HG03103 (cell line): Measurements from ENCODE around the gene LCMT2.

ENCODE experiments used
- ATAC-seq: cut with Tn5 transposase; IDR thresholded peaks from one replicate; pipeline ENCODE4 v1.9.1; 2021; ENCODE audit warnings: low read depth; ENCODE audit not compliant: unreplicated experiment

Gene LCMT2, protein sequence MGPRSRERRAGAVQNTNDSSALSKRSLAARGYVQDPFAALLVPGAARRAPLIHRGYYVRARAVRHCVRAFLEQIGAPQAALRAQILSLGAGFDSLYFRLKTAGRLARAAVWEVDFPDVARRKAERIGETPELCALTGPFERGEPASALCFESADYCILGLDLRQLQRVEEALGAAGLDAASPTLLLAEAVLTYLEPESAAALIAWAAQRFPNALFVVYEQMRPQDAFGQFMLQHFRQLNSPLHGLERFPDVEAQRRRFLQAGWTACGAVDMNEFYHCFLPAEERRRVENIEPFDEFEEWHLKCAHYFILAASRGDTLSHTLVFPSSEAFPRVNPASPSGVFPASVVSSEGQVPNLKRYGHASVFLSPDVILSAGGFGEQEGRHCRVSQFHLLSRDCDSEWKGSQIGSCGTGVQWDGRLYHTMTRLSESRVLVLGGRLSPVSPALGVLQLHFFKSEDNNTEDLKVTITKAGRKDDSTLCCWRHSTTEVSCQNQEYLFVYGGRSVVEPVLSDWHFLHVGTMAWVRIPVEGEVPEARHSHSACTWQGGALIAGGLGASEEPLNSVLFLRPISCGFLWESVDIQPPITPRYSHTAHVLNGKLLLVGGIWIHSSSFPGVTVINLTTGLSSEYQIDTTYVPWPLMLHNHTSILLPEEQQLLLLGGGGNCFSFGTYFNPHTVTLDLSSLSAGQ

GRCh38 chr15:43329960-43330779 lies at the start of gene LCMT2:
TSS of gene LCMT2 (minus strand) at chr15:43330573. CDS start at chr15:43330489, 84 bp downstream.
- ATAC-seq, result peak; percentile 67

DNA sequence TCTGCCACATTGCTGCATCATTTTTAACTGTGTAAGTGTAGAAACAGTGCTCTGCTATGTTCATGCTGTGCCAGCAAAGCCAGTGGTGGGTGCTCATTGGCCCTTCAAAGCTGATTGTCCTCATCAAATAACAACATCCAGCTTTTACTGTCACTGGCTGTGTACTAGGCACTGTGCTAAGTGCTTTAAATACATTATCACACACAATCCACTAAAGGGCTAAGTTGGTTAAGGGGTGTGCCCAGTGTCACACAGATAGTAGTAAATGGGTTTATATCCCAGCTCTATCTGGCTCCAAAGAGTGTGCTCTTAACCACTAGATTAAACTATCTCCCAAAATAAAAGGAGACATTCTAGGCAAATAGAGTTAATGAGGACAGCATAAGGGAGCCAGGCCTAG lies 48.2 kb upstream of the LCMT2 start:
- no peak for ATAC-seq

- no peak for ATAC-seq
Measured at GRCh38 chr15:43376017-43376705, 45.8 kb upstream of the LCMT2 start.

GRCh38 chr15:43370975-43371974 lies 40.9 kb upstream of the LCMT2 start, which contains the start of the genes TUBGCP4 and ZSCAN29:
TSS of gene TUBGCP4 (plus strand) at chr15:43371101. CDS start at chr15:43371355, 254 bp downstream.
TSS of gene ZSCAN29 (minus strand) at chr15:43371043. CDS start at chr15:43369913, 1,130 bp downstream.
- ATAC-seq, result peak; percentile 70

DNA sequence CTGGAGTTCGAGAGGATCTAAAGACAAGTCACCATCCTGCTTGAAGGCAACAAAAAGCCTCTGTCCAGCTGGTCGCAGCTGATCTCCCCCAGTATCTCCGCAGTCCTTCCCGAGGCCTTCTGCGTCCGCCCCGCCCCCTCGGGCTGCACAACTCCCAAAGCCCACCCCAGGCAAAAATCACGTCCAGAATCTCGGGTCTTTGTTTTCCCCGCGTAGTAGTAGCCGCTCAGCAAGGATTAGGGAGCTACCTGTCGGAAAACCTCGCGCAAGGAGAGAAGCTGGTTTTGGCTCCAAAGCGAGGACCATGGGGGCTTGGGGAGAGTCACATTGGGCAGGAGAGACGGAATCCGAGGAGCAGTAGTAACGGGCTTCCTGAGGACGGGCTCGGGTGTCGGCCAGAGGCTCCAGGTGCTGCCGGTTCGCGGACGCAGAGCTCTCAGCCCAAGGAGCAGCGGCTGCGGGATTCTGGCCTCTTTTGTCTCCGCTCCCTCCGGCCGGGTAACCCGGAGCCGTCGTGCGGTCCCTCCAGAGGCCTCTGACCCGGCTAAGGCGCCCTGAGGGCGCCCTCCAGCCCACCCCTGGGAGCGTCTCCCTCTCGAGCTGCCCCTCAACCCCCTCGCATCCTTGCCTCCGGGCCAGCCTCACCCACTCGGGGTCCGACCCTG lies 40.1 kb upstream of the LCMT2 start:
- ATAC-seq, result peak; percentile 28

DNA sequence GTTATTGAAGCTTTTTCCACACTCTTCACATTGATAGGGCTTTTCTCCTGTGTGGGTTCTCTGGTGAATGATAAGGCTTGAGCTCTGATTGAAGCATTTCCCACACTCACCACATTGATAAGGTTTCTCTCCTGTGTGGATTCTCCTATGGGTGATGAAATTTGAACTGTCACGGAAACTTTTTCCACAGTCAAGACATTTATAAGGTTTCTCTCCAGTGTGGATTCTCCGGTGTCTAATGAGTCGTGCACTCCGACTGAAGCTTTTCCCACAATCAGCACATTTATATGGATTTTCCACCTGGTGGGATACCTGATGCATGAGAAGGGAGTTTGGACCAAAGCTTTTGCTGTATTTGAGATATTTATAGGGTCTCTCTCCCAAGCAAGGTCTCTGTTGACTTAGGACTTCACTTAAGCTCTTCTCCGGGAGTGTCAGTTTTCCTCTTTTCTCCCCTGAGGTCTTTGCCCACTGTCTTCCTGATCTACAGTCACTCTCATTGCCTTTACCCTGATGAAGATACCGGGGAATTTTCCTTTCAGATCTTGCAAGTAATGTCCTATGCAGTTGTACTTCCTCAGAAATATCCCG lies 31.0 kb upstream of the LCMT2 start:
- no peak for ATAC-seq

DNA sequence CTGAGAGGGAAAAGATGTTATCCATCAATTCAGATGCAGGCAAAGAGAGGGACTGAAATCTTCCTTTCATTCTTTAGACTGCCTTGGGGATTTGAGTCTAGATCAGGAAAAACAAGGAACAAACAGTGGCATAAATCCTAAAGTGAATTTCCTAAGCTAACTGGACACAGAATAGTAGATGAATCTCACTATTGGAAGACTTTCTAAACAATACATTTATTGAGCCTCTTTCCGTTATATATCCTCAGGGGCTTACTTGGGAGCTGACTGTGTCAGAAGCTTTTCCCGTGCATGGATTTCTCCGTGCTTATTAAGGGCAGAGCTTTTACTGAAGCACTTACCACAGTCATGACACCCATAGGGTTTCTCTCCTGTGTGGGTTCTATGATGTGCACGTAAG lies 30.4 kb upstream of the LCMT2 start:
- no peak for ATAC-seq

- ATAC-seq, result no peak
Measured at GRCh38 chr15:43352693-43353382, 22.5 kb upstream of the LCMT2 start.

DNA sequence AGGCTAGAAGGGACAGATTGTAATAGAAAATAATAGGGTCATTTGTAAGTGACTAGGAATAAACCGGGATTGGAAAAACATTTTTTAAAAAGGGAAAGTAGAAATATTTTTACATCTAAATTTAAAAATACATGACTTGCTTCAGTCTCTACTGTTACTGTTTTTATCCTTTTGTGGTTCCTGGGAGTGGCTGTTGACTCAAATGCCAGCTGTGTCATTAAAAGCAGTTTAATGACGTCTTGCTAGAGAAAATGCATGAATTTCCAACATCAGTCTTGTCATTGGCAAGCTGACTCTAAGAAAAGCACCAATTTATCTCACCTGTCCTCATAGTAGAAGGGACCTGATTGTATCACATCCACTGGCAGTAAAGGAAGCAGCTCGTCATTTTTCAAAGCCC lies 16.7 kb upstream of the LCMT2 start:
- no peak for ATAC-seq

GRCh38 chr15:43346305-43346704 lies 15.9 kb upstream of the LCMT2 start:
- ATAC-seq, result no peak

DNA sequence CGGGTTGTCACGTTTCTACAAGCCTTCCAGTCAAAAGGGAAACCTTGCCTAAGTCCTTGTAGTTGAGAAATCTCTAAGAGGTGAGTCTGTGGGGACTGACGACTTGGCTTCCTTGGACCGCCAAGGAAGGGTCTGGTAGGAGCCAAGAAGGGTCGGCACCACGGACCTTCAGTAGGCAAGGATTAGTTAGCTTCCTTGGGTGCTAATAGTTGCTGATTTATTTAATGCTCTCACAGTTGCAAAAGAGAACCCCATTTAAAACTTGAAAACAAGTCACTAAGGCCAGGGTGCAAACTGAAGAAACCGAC lies 361 bp upstream of the LCMT2 start:
- ATAC-seq, result no peak

DNA sequence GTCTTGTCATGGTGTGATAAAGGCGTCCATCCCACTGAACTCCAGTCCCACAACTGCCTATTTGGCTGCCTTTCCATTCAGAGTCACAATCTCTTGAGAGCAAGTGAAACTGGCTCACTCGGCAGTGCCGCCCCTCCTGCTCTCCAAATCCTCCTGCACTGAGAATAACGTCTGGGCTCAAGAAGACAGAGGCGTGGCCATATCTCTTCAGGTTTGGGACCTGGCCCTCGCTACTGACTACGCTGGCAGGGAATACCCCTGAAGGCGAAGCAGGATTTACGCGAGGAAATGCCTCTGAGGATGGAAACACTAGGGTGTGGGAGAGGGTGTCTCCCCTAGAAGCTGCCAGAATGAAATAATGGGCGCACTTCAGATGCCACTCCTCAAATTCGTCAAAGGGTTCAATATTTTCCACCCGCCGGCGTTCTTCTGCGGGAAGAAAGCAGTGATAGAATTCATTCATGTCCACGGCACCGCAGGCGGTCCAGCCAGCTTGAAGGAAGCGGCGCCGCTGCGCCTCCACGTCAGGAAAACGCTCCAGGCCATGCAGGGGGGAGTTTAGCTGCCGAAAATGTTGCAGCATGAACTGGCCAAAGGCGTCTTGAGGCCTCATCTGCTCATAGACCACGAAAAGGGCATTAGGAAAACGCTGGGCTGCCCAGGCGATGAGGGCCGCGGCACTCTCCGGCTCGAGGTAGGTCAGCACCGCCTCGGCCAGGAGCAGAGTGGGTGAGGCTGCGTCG lies 985 bp downstream of the LCMT2 start:
- no peak for ATAC-seq

DNA sequence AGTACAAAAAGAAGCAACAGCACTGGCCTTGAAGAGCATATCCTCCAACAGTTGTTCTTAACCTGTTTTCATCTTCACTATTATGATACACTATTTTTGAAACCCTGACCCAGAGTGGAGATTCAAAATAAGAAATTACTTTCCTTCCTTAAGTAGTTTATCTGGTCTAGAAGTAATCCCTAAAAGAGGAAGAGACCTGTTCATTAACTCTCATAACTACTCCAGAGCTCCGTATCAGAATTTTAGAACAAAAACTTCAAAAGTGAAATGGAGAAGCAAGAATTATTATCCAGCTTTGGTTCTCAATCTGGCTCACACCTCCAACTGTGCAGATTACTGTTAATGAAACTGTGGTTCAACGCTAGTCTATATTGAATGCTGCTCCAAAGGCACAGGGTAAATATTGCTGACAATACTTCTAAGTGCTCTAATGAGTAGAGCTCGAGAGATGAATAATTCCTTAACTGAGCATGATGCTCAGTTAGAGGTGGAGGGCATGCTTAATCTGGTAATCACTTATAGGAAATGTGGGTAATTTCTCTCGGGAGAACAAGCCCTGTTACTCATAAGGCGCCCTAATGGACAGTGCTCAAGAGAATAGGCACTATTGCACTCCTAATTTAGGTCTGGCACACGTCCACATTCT lies 5.2 kb downstream of the LCMT2 start:
- no peak for ATAC-seq

- ATAC-seq, result no peak
Measured at GRCh38 chr15:43318990-43319771, 11.2 kb downstream of the LCMT2 start.

DNA sequence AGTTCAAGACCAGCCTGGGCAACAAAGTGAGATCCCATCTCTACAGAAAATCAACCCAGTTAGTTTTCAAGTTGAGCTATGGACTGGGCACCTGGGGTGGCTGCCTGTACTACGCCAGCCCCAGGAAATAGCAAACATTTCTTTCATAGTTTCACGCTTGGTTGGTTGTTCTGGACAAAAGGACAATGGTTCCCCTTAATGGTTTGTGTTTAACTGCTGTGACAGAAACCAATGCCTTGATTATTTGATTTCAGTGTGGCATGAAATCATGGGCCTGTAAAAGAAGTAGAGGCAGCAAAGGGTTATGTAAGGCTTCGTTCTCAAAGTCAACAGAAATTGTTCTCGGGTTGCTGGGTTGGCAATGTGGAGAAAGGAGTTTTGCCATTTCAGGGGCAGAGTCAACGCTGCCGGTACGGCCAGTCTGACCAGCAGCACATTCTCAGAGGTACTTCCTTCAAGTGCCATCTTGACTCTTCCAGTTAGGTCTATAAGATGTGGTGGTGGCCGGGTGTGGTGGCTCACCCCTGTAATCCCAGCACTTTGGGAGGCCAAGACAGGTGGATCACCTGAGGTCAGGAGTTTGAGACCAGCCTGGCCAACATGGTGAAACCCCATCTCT lies 12.7 kb downstream of the LCMT2 start:
- no peak for ATAC-seq

- no peak for ATAC-seq
Measured at GRCh38 chr15:43316971-43317346, 13.4 kb downstream of the LCMT2 start.
